Naive thymus-derived CD4-positive, alpha-beta T cell (primary cell): Measurements from ENCODE around the gene GPR25. TPM values are rescaled to one million over a fixed set of nuclear protein-coding genes. Genes with fewer than 3 reads are reported as not detected.

Experiments
- ATAC-seq: fragments of 150-1000 bp; cut with Tn5 transposase; 2 replicates; pipeline ENCODE4 v1.10.0; 2021; ENCODE audit warnings: mild to moderate bottlenecking, moderate library complexity
- CTCF ChIA-PET: fragments of 350-600 bp; sonication (Branson Sonifier 250); formaldehyde crosslinking; loops from one replicate; lab custom pipeline; 2021; ENCODE audit warnings: antibody characterized with exemption; lab: Charles Lee
- POLR2A ChIA-PET: fragments of 350-600 bp; sonication (Branson Sonifier 250); formaldehyde crosslinking; loops from one replicate; lab custom pipeline; 2021; ENCODE audit warnings: antibody characterized with exemption, inconsistent platforms; lab: Charles Lee
- DNase-seq, 9 donors: peaks; one replicate each; pipeline versions ENCODE4 v3.0.0 to v3.0.0-alpha.2; 2020 to 2022; ENCODE audit warnings: mixed read lengths in 1 of 9
- H3K27ac ChIP-seq: one replicate; pipeline ENCODE4 v1.7.0; 2013; ENCODE audit warnings: mild to moderate bottlenecking, low read depth, low read length, moderate library complexity
- H3K27me3 ChIP-seq, 2 donors: one replicate each; pipeline ENCODE4 v1.7.0; 2013; ENCODE audit warnings: low read length in 2 of 2, mild to moderate bottlenecking in 2 of 2, moderate library complexity in 2 of 2; ENCODE audit not compliant: control insufficient read depth in 2 of 2, insufficient read depth in 2 of 2
- H3K36me3 ChIP-seq, 3 experiments: 1 replicate in 2 of 3; 2 replicates in 1 of 3; pipeline ENCODE4 v1.7.0; 2013; ENCODE audit warnings: low read length in 3 of 3, mild to moderate bottlenecking in 3 of 3, moderate library complexity in 1 of 3; ENCODE audit not compliant: insufficient read depth in 3 of 3, control insufficient read depth in 2 of 3
- H3K4me1 ChIP-seq, 2 donors: one replicate each; pipeline ENCODE4 v1.7.0; 2013; ENCODE audit warnings: low read length in 2 of 2, mild to moderate bottlenecking in 2 of 2, moderate library complexity in 1 of 2; ENCODE audit not compliant: control insufficient read depth in 2 of 2, insufficient read depth in 2 of 2
- H3K4me3 ChIP-seq: 2 replicates; pipeline ENCODE4 v1.7.0; 2013; ENCODE audit warnings: mild to moderate bottlenecking, low read length
- H3K9me3 ChIP-seq, 3 experiments: 1 replicate in 2 of 3; 2 replicates in 1 of 3; pipeline ENCODE4 v1.7.0; 2013; ENCODE audit warnings: low read length in 3 of 3; ENCODE audit not compliant: control insufficient read depth in 2 of 3
- H3K27ac Mint-ChIP-seq, 9 donors: one replicate each; pipeline ENCODE4 v1.8.0; 2020 to 2022; ENCODE audit warnings: mixed read lengths in 9 of 9, mild to moderate bottlenecking in 8 of 9, moderate library complexity in 5 of 9, inconsistent platforms in 2 of 9
- H3K27me3 Mint-ChIP-seq, 5 donors: one replicate each; pipeline ENCODE4 v1.8.0; 2021 to 2022; ENCODE audit warnings: mixed read lengths in 5 of 5, mild to moderate bottlenecking in 1 of 5
- H3K36me3 Mint-ChIP-seq, 5 donors: one replicate each; pipeline ENCODE4 v1.8.0; 2020 to 2022; ENCODE audit warnings: mixed read lengths in 5 of 5, mild to moderate bottlenecking in 3 of 5, inconsistent platforms in 1 of 5
- H3K4me1 Mint-ChIP-seq, 7 donors: one replicate each; pipeline ENCODE4 v1.8.0; 2020 to 2022; ENCODE audit warnings: mixed read lengths in 7 of 7, mild to moderate bottlenecking in 3 of 7, inconsistent platforms in 1 of 7
- H3K4me3 Mint-ChIP-seq, 10 donors: one replicate each; pipeline ENCODE4 v1.8.0; 2020 to 2022; ENCODE audit warnings: mild to moderate bottlenecking in 10 of 10, mixed read lengths in 10 of 10, moderate library complexity in 6 of 10, inconsistent platforms in 2 of 10
- H3K9me3 Mint-ChIP-seq, 11 donors: one replicate each; pipeline ENCODE4 v1.8.0; 2020 to 2022; ENCODE audit warnings: mixed read lengths in 11 of 11, mild to moderate bottlenecking in 4 of 11, inconsistent platforms in 1 of 11, moderate library complexity in 1 of 11
- intact Hi-C, 2 donors: fragments of 100-400 bp; cut with micrococcal nuclease; formaldehyde crosslinking; loops; one replicate each; pipeline ENCODE4 v1.15.1; 2023
- polyA plus RNA-seq, 2 donors: library from polyadenylated mRNA; unstranded; fragments of 300-500 nt; fragmentation: Illumina TruSeq; gene quantifications; one replicate each; pipeline ENCODE4 v1.2.3, GENCODE V29; 2021
- total RNA-seq, 6 experiments: library from RNA in 5 of 6; stranded (reverse) in 5 of 6; gene quantifications; 1 replicate in 5 of 6; 2 replicates in 1 of 6; pipeline ENCODE4 v1.2.3 and lab custom pipeline; 2021 to 2026

GPR25 gene
- total and polyA plus RNA-seq, 7 experiments from 2014 or later, result 0.48 to 1.8 (median 0.99) TPM; not detected in 1

DNA sequence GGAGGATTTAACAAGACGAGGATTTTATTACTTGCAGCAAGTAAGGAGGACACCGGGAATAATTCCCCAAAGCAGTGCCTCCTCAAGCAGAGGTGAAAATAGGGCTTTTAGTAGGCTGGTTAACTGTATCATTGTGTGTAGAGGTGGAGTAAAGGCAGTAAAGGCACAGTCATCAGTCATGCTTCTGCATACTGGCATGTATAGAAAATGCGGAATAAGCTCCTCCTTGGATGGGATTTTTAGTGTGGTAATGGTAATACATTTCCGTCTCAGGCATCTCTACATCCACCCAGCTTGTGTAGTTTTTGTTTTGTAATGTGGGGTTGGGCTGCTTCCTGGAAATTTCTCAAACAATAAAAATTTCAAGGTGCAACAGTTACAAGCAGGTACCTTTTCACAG, 27.4 kb upstream of the GPR25 start:
- Histone ChIP-seq H3K4me3 (no peak overlapping the region), H3K36me3 (peaks cover 0 to 13% (median 0%) of the 10 kb centered on the region in 3 experiments), H3K4me1 (no peaks in the 10 kb centered on the region), H3K9me3 (no peaks in the 10 kb centered on the region), H3K27me3 (no peaks in the 10 kb centered on the region), H3K27ac (no peak overlapping the region)
- Mint-ChIP-seq H3K36me3 (peaks cover 0 to 52% (median 29%) of the 10 kb centered on the region in 5 donors), H3K27me3 (peaks cover 0 to 12% (median 0%) of the 10 kb centered on the region in 5 donors), H3K27ac (no peak overlapping the region), H3K4me1 (no peaks in the 10 kb centered on the region), H3K9me3 (no peaks in the 10 kb centered on the region), H3K4me3 (no peak overlapping the region)
- POLR2A ChIA-PET, result no interaction called here
- ATAC-seq, result no peak
- DNase-seq, result no peak
- intact Hi-C loops, result no loop called here
- CTCF ChIA-PET, result interaction anchor here (0.6 kb wide), 1 partner anchor 108 kb away, joined by 3 read pairs; no protein-coding TSS in a partner anchor

DNA sequence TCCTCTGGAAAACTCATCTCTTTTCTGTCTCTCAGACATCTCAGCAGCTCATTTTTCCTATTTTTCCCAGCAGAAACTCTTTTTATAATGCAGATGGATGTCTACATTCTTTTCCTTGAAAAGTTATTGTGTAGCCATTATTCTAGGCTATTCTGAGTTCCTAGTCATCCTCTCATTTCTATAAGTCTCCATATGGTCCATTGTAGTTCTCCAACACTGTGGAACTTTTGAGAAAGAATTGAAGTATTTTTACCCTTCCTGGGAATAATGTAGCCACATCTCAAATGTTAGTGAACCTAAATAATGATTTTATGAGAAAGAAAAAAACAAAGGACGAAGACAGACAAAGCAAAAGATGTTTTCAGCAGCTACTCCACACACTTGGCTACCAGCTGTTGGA, 26.4 kb upstream of the GPR25 start:
- ChIA-PET POLR2A (no interaction called here), CTCF (no interaction called here)
- Histone ChIP-seq H3K36me3 (peaks cover 0 to 17% (median 0%) of the 10 kb centered on the region in 3 experiments), H3K4me1 (no peaks in the 10 kb centered on the region), H3K27ac (no peak overlapping the region), H3K27me3 (no peaks in the 10 kb centered on the region), H3K4me3 (no peak overlapping the region), H3K9me3 (no peaks in the 10 kb centered on the region)
- intact Hi-C loops, result no loop called here
- no peak for ATAC-seq
- DNase-seq, result no peak
- H3K4me3 Mint-ChIP-seq, result no peak overlapping the region
- peaks cover 0 to 59% (median 35%) of the 10 kb centered on the region in 5 donors for H3K36me3 Mint-ChIP-seq
- H3K4me1 Mint-ChIP-seq, result no peaks in the 10 kb centered on the region
- H3K9me3 Mint-ChIP-seq, result no peaks in the 10 kb centered on the region
- peaks cover 0 to 13% (median 0%) of the 10 kb centered on the region in 5 donors for H3K27me3 Mint-ChIP-seq
- peak overlapping the region in 1 of 9 donors; percentile 38 for H3K27ac Mint-ChIP-seq

GRCh38 chr1:200849430-200849829, 23.4 kb upstream of the GPR25 start:
- H3K9me3 ChIP-seq, result no peaks in the 10 kb centered on the region
- ChIA-PET POLR2A (no interaction called here), CTCF (no interaction called here)
- H3K4me3 ChIP-seq, result no peak overlapping the region
- H3K27ac ChIP-seq, result no peak overlapping the region
- no peaks in the 10 kb centered on the region for H3K9me3 Mint-ChIP-seq
- peaks cover 0 to 20% (median 0%) of the 10 kb centered on the region in 3 experiments for H3K36me3 ChIP-seq
- intact Hi-C loops, result no loop called here
- peak overlapping the region in 1 of 9 donors; percentile 15 for H3K27ac Mint-ChIP-seq
- H3K36me3 Mint-ChIP-seq, result peaks cover 0 to 67% (median 45%) of the 10 kb centered on the region in 5 donors
- H3K27me3 ChIP-seq, result no peaks in the 10 kb centered on the region
- ATAC-seq (no peak), DNase-seq (no peak)
- no peak overlapping the region for H3K4me3 Mint-ChIP-seq
- peaks cover 0 to 2% (median 0%) of the 10 kb centered on the region in 7 donors for H3K4me1 Mint-ChIP-seq
- peaks cover 0 to 17% (median 0%) of the 10 kb centered on the region in 5 donors for H3K27me3 Mint-ChIP-seq
- H3K4me1 ChIP-seq, result no peaks in the 10 kb centered on the region

GRCh38 chr1:200850554-200850953, 22.2 kb upstream of the GPR25 start:
- no peaks in the 10 kb centered on the region for H3K9me3 ChIP-seq
- Mint-ChIP-seq H3K4me3 (no peak overlapping the region), H3K27me3 (peaks cover 0 to 17% (median 0%) of the 10 kb centered on the region in 5 donors), H3K27ac (no peak overlapping the region), H3K9me3 (no peaks in the 10 kb centered on the region), H3K4me1 (peaks cover 0 to 2% (median 0%) of the 10 kb centered on the region in 7 donors), H3K36me3 (peaks cover 0 to 63% (median 45%) of the 10 kb centered on the region in 5 donors)
- H3K4me3 ChIP-seq, result no peak overlapping the region
- POLR2A ChIA-PET, result no interaction called here
- DNase-seq, result no peak
- no peak for ATAC-seq
- H3K4me1 ChIP-seq, result no peaks in the 10 kb centered on the region
- intact Hi-C loops, result no loop called here
- peaks cover 0 to 20% (median 0%) of the 10 kb centered on the region in 3 experiments for H3K36me3 ChIP-seq
- no peaks in the 10 kb centered on the region for H3K27me3 ChIP-seq
- H3K27ac ChIP-seq, result no peak overlapping the region
- CTCF ChIA-PET, result interaction anchor here (1.3 kb wide), 1 partner anchor 228 kb away, joined by 3 read pairs; no protein-coding TSS in a partner anchor

GRCh38 chr1:200856716-200857357, 15.9 kb upstream of the GPR25 start:
- ChIA-PET CTCF (no interaction called here), POLR2A (no interaction called here)
- H3K9me3 ChIP-seq, result no peaks in the 10 kb centered on the region
- no peaks in the 10 kb centered on the region for H3K27me3 ChIP-seq
- intact Hi-C loops, result no loop called here
- H3K27ac ChIP-seq, result no peak overlapping the region
- ATAC-seq (no peak), DNase-seq (no peak)
- H3K4me1 ChIP-seq, result no peaks in the 10 kb centered on the region
- Mint-ChIP-seq H3K27me3 (peaks cover 0 to 6% (median 0%) of the 10 kb centered on the region in 5 donors), H3K4me3 (no peak overlapping the region), H3K4me1 (peaks cover 0 to 4% (median 0%) of the 10 kb centered on the region in 7 donors), H3K9me3 (no peaks in the 10 kb centered on the region), H3K36me3 (peaks cover 0 to 43% (median 15%) of the 10 kb centered on the region in 5 donors), H3K27ac (no peak overlapping the region)
- peaks cover 0 to 11% (median 4%) of the 10 kb centered on the region in 3 experiments for H3K36me3 ChIP-seq
- no peak overlapping the region for H3K4me3 ChIP-seq

DNA sequence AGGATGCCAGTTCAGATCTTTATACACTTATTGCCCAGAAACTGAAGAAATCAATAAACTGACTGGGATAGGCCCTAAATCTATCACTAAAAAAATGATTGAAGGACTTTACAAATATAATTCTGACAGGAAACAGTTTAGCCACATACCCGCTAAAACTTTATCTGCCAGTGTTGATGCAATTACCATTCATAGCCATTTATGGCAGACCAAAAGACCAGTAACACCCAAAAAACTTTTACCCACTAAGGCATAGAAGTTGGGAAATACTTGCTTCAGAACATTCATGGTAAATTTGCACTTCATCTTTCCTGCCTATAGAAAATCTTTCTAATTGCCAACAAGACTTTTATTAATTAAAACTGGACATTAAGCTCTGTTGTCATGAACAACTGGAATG, 15.0 kb upstream of the GPR25 start:
- CTCF ChIA-PET, result no interaction called here
- intact Hi-C loops, result no loop called here
- ATAC-seq (no peak), DNase-seq (no peak)
- Mint-ChIP-seq H3K36me3 (peaks cover 0 to 43% (median 11%) of the 10 kb centered on the region in 5 donors), H3K27me3 (peaks cover 0 to 8% (median 0%) of the 10 kb centered on the region in 5 donors), H3K4me1 (peaks cover 0 to 9% (median 5%) of the 10 kb centered on the region in 7 donors), H3K4me3 (no peak overlapping the region), H3K27ac (no peak overlapping the region), H3K9me3 (no peaks in the 10 kb centered on the region)
- H3K27me3 ChIP-seq, result no peaks in the 10 kb centered on the region
- H3K4me3 ChIP-seq, result no peak overlapping the region
- H3K36me3 ChIP-seq, result peaks cover 0 to 8% (median 4%) of the 10 kb centered on the region in 3 experiments
- H3K27ac ChIP-seq, result no peak overlapping the region
- POLR2A ChIA-PET, result interaction anchor here (1.4 kb wide), 1 partner anchor 20 kb away, joined by 4 read pairs; no protein-coding TSS in a partner anchor
- peaks cover 0 to 8% of the 10 kb centered on the region in 2 donors for H3K4me1 ChIP-seq
- no peaks in the 10 kb centered on the region for H3K9me3 ChIP-seq
